HG02870 (cell line): ENCODE data around the gene PRSS12.
"Not testable (repeated sequence)": the region's sequence is repeated elsewhere in the genome, so short reads cannot be mapped to it uniquely, and the experiment has no call there.

Experiments used
- ATAC-seq: cut with Tn5 transposase; IDR thresholded peaks from one replicate; pipeline ENCODE4 v1.9.1; 2021; ENCODE audit warnings: mild to moderate bottlenecking, moderate library complexity; ENCODE audit not compliant: unreplicated experiment

Gene PRSS12

GRCh38 chr4:118325431-118325830 lies 27.4 kb downstream of the PRSS12 start:
- ATAC-seq, result no peak

GRCh38 chr4:118322831-118323502 lies 29.8 kb downstream of the PRSS12 start:
- no peak for ATAC-seq

GRCh38 chr4:118318931-118319330 lies 33.9 kb downstream of the PRSS12 start:
- no peak for ATAC-seq

- ATAC-seq, result no peak
These were observed 35.1 kb downstream of the PRSS12 start for GRCh38 chr4:118317691-118318090.

- no peak for ATAC-seq
These were observed 38.6 kb downstream of the PRSS12 start for GRCh38 chr4:118314221-118314620.

GRCh38 chr4:118313098-118313497 lies 39.7 kb downstream of the PRSS12 start:
- no peak for ATAC-seq

- no peak for ATAC-seq
These were observed 44.3 kb downstream of the PRSS12 start for GRCh38 chr4:118308306-118309030.

GRCh38 chr4:118307643-118308042 lies 45.2 kb downstream of the PRSS12 start:
- ATAC-seq, result no peak

- ATAC-seq, result not testable (repeated sequence)
These were observed 53.2 kb downstream of the PRSS12 start for GRCh38 chr4:118299619-118300018.

- ATAC-seq, result no peak
These were observed 56.1 kb downstream of the PRSS12 start for GRCh38 chr4:118296729-118297128.

- no peak for ATAC-seq
These were observed 61.9 kb downstream of the PRSS12 start for GRCh38 chr4:118290951-118291350.

GRCh38 chr4:118289794-118290193 lies 63.0 kb downstream of the PRSS12 start:
- ATAC-seq, result no peak

GRCh38 chr4:118287711-118288451 lies 64.9 kb downstream of the PRSS12 start:
- no peak for ATAC-seq

- ATAC-seq, result no peak
These were observed 66.1 kb downstream of the PRSS12 start for GRCh38 chr4:118286685-118287084.

- no peak for ATAC-seq
These were observed 66.9 kb downstream of the PRSS12 start for GRCh38 chr4:118285931-118286330.

- peak; percentile 55 for ATAC-seq
These were observed 68.6 kb downstream of the PRSS12 start for GRCh38 chr4:118284169-118284568.

- ATAC-seq, result no peak
These were observed 70.1 kb downstream of the PRSS12 start for GRCh38 chr4:118282692-118283091.

GRCh38 chr4:118281611-118282442 lies 71.0 kb downstream of the PRSS12 start:
- ATAC-seq, result no peak

GRCh38 chr4:118280501-118281218 lies 72.1 kb downstream of the PRSS12 start:
- ATAC-seq, result no peak

GRCh38 chr4:118279920-118280432 lies 72.8 kb downstream of the PRSS12 start:
- ATAC-seq, result no peak
